Measurements from ENCODE around the gene CDK14.

GRCh38 chr7:90728568-90728967 lies 132.4 kb downstream of the CDK14 start:
- no peak for TF ChIP-seq EP300 (IDR thresholded peaks at IDR 0.05; ENCODE audit: borderline replicate concordance)
- no peak for TF ChIP-seq RAD21 (IDR thresholded peaks at IDR 0.05; ENCODE audit: low read depth)
- TF ChIP-seq TCF12 (IDR thresholded peaks at IDR 0.05; ENCODE audit: low read depth), result no peak
- TF ChIP-seq TAF1 (IDR thresholded peaks at IDR 0.05; ENCODE audit: low read depth), result no peak
- no peak for TF ChIP-seq FOXM1 (IDR thresholded peaks at IDR 0.05; ENCODE audit: borderline replicate concordance, low read depth)
- no peak for TF ChIP-seq YY1 (IDR thresholded peaks at IDR 0.05; ENCODE audit: low read depth)
- no peak for TF ChIP-seq NFIC (IDR thresholded peaks at IDR 0.05)
- no peak for TF ChIP-seq REST (IDR thresholded peaks at IDR 0.05; ENCODE audit: low read depth)
